Measurements from ENCODE around the gene GGCX. TPM values are rescaled to one million over a fixed set of nuclear protein-coding genes. Genes with fewer than 3 reads are reported as not detected.

GGCX gene
- total RNA-seq, 1 donor from 2014 or later = 30.8 TPM

GRCh38 chr2:85522090-85522647 is 39.1 kb downstream of the GGCX start:
- DNase-seq (ENCODE audit: extremely low read depth, low read depth, low spot score) = no peak

- DNase-seq (ENCODE audit: extremely low read depth, low read depth, low spot score) = no peak
Measured at GRCh38 chr2:85516653-85517389, 44.5 kb downstream of the GGCX start.

GRCh38 chr2:85514323-85514722 is 47.0 kb downstream of the GGCX start:
- no peak for DNase-seq (ENCODE audit: extremely low read depth, low read depth, low spot score)

- no peak for DNase-seq (ENCODE audit: extremely low read depth, low read depth, low spot score)
Measured at GRCh38 chr2:85511008-85511811, 50.1 kb downstream of the GGCX start.

- no peak for DNase-seq (ENCODE audit: extremely low read depth, low read depth, low spot score)
Measured at GRCh38 chr2:85506768-85507181, 54.5 kb downstream of the GGCX start.

GRCh38 chr2:85505551-85506238 is 55.6 kb downstream of the GGCX start:
- DNase-seq (ENCODE audit: extremely low read depth, low read depth, low spot score) = no peak

GRCh38 chr2:85504778-85505261 is 56.5 kb downstream of the GGCX start:
- DNase-seq (ENCODE audit: extremely low read depth, low read depth, low spot score) = peak; percentile 80

GRCh38 chr2:85503851-85504777 is 57.2 kb downstream of the GGCX start:
- DNase-seq (ENCODE audit: extremely low read depth, low read depth, low spot score) = no peak

GRCh38 chr2:85503168-85503850 is 58.0 kb downstream of the GGCX start:
- no peak for DNase-seq (ENCODE audit: extremely low read depth, low read depth, low spot score)

GRCh38 chr2:85502720-85503119 is 58.6 kb downstream of the GGCX start:
- no peak for DNase-seq (ENCODE audit: extremely low read depth, low read depth, low spot score)

- DNase-seq (ENCODE audit: extremely low read depth, low read depth, low spot score) = no peak
Measured at GRCh38 chr2:85501248-85501647, 60.0 kb downstream of the GGCX start.

GRCh38 chr2:85497944-85498630 is 63.2 kb downstream of the GGCX start:
- no peak for DNase-seq (ENCODE audit: extremely low read depth, low read depth, low spot score)

- DNase-seq (ENCODE audit: extremely low read depth, low read depth, low spot score) = no peak
Measured at GRCh38 chr2:85496436-85496835, 64.9 kb downstream of the GGCX start.

Other genes with a start within 250 kb of the GGCX start
- gene TGOLN2, start 233.5 kb downstream of the GGCX start, total RNA-seq = 165 and 231 TPM in 2 replicates
- gene RETSAT, start 207.0 kb downstream of the GGCX start, total RNA-seq = 41.4 and 46.2 TPM in 2 replicates
- gene ELMOD3, start 206.7 kb downstream of the GGCX start, total RNA-seq = 8.2 and 13.7 TPM in 2 replicates
- gene CAPG, start 151.1 kb downstream of the GGCX start, total RNA-seq = 63.1 and 183 TPM in 2 replicates
- not detected in 2 replicates for gene SH2D6, start 142.8 kb downstream of the GGCX start, total RNA-seq
- gene MAT2A, start 22.3 kb downstream of the GGCX start, total RNA-seq = 89.9 and 119 TPM in 2 replicates
- gene VAMP8, start 16.1 kb upstream of the GGCX start, total RNA-seq = 14.1 and 20.5 TPM in 2 replicates
- gene VAMP5, start 22.9 kb upstream of the GGCX start, total RNA-seq = 140 and 247 TPM in 2 replicates
- gene RNF181, start 34.3 kb upstream of the GGCX start, total RNA-seq = 231 and 261 TPM in 2 replicates
- gene TMEM150A, start 41.2 kb upstream of the GGCX start, total RNA-seq = 25.2 and 36.3 TPM in 2 replicates
- gene C2orf68, start 50.6 kb upstream of the GGCX start, total RNA-seq = 5.8 and 9.3 TPM in 2 replicates
- 52.0 and 69.7 TPM in 2 replicates for gene USP39, start 54.7 kb upstream of the GGCX start, total RNA-seq
- not detected in 2 replicates for gene SFTPB, start 106.7 kb upstream of the GGCX start, total RNA-seq
- gene GNLY, start 132.9 kb upstream of the GGCX start, total RNA-seq = not detected in 2 replicates
- 3.4 and 4.4 TPM in 2 replicates for gene ATOH8, start 192.5 kb upstream of the GGCX start, total RNA-seq

Measured in glomerular endothelial cell (primary cell).